Type B pancreatic cell (in vitro differentiated cells): ENCODE results near the gene PRKAR1A. TPM values are rescaled to one million over a fixed set of nuclear protein-coding genes. Genes with fewer than 3 reads are reported as not detected.

Experiments
- DNase-seq: peaks from one replicate; pipeline ENCODE4 v3.0.0; 2021; ENCODE audit warnings: mixed read lengths; ENCODE audit not compliant: unreplicated experiment; ENCODE audit errors: extremely low spot score
- H3K27ac Mint-ChIP-seq: 2 replicates; pipeline ENCODE4 v1.8.0; 2021; ENCODE audit warnings: mild to moderate bottlenecking, mixed read lengths
- H3K27me3 Mint-ChIP-seq: 2 replicates; pipeline ENCODE4 v1.8.0; 2021; ENCODE audit warnings: mixed read lengths
- H3K36me3 Mint-ChIP-seq: 2 replicates; pipeline ENCODE4 v1.8.0; 2021; ENCODE audit warnings: mixed read lengths
- H3K4me1 Mint-ChIP-seq: one replicate; pipeline ENCODE4 v1.8.0; 2021; ENCODE audit warnings: mixed read lengths; ENCODE audit not compliant: unreplicated experiment
- H3K4me3 Mint-ChIP-seq: 2 replicates; pipeline ENCODE4 v1.8.0; 2021; ENCODE audit warnings: mild to moderate bottlenecking, mixed read lengths
- H3K9me3 Mint-ChIP-seq: 2 replicates; pipeline ENCODE4 v1.8.0; 2021; ENCODE audit warnings: mixed read lengths
- CTCF ChIP-seq: fragments of 200-600 bp; sonication (generic); conservative IDR thresholded peaks from 2 replicates; pipeline ENCODE4 v1.5.0; 2021; ENCODE audit warnings: antibody characterized with exemption, mild to moderate bottlenecking
- total RNA-seq: library from RNA; stranded (reverse); gene quantifications from 2 replicates; pipeline ENCODE4 v1.2.1, GENCODE V29; 2021; ENCODE audit warnings: low replicate concordance

Gene PRKAR1A
- total RNA-seq, 1 donor from 2014 or later, result 263 TPM

GRCh38 chr17:68567035-68567434, 54.8 kb downstream of the PRKAR1A start:
- H3K9me3 Mint-ChIP-seq, result peaks cover 4% of the 10 kb centered on the region
- no peak overlapping the region for H3K4me3 Mint-ChIP-seq
- no peak overlapping the region for H3K27ac Mint-ChIP-seq
- H3K27me3 Mint-ChIP-seq, result no peaks in the 10 kb centered on the region
- no peak for DNase-seq
- no peaks in the 10 kb centered on the region for H3K4me1 Mint-ChIP-seq
- no peak for TF ChIP-seq CTCF
- H3K36me3 Mint-ChIP-seq, result no peaks in the 10 kb centered on the region

DNA sequence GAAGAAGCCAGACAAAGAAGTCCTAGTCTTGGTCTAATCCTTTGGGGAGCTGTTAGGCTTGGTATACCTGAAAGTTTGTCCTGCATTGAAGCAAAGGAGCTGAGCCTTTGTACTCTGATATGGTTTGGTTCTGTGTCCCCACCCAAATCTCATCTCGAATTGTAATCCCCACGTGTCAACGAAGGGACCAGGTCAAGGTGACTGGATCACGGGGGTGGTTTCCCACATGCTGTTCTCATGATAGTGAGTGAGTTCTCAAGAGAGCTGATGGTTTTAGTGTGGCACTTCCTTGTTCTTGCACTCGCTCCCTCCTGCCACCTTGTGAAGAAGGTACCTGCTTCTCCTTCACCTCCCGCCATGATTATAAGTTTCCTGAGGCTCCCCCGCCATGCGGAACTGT, 55.4 kb downstream of the PRKAR1A start:
- H3K27me3 Mint-ChIP-seq, result no peaks in the 10 kb centered on the region
- no peak for DNase-seq
- no peak for TF ChIP-seq CTCF
- peak overlapping the region; percentile 32 for H3K27ac Mint-ChIP-seq
- peaks cover 4% of the 10 kb centered on the region for H3K9me3 Mint-ChIP-seq
- no peak overlapping the region for H3K4me3 Mint-ChIP-seq
- H3K4me1 Mint-ChIP-seq, result no peaks in the 10 kb centered on the region
- no peaks in the 10 kb centered on the region for H3K36me3 Mint-ChIP-seq

DNA sequence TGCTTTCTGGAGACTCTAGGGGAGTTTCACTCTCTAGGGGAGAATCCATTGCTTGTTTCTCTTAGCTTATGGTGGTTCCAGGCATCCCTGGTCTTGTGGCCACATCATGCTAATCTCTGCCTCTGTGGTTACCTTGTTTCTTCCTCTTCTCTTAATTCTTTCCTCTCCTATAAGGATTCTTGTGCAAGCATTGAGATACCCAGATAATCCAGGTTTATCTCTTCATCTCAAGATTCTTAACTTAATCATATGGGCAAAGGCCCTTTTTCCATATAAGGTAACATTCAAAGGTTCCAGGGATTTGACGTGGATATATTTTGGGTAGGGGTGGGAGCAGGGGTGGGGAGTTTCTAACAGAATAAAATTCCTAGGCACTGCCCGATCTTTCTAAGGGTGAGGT, 56.4 kb downstream of the PRKAR1A start:
- Mint-ChIP-seq H3K27ac (no peak overlapping the region), H3K36me3 (no peaks in the 10 kb centered on the region), H3K4me1 (no peaks in the 10 kb centered on the region), H3K27me3 (no peaks in the 10 kb centered on the region), H3K4me3 (no peak overlapping the region), H3K9me3 (peaks cover 4% of the 10 kb centered on the region)
- no peak for TF ChIP-seq CTCF
- no peak for DNase-seq

DNA sequence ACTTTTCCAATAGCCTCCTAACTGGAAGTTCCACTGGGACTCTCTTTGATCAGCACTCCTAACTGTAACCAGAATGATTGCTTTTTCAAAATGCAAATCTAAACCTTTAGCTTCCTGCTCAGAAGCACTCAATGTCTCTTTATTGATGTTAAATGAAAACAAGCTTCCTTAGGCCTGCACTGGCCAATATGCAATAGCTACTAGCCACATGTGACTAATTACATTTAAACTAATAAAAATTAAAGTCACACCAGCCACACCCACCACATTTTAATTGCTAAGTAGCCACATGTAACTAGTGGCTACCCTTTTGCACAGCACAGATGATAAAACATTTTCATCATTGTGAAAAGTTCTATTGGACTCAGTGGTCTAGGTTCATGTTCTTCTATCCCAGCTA, 57.1 kb downstream of the PRKAR1A start:
- H3K9me3 Mint-ChIP-seq, result peaks cover 4% of the 10 kb centered on the region
- no peaks in the 10 kb centered on the region for H3K27me3 Mint-ChIP-seq
- no peak overlapping the region for H3K27ac Mint-ChIP-seq
- TF ChIP-seq CTCF, result no peak
- H3K4me1 Mint-ChIP-seq, result no peaks in the 10 kb centered on the region
- no peak for DNase-seq
- no peak overlapping the region for H3K4me3 Mint-ChIP-seq
- H3K36me3 Mint-ChIP-seq, result no peaks in the 10 kb centered on the region

- H3K4me3 Mint-ChIP-seq, result no peak overlapping the region
- no peaks in the 10 kb centered on the region for H3K27me3 Mint-ChIP-seq
- peaks cover 4% of the 10 kb centered on the region for H3K9me3 Mint-ChIP-seq
- TF ChIP-seq CTCF, result no peak
- no peak for DNase-seq
- H3K27ac Mint-ChIP-seq, result no peak overlapping the region
- H3K4me1 Mint-ChIP-seq, result no peaks in the 10 kb centered on the region
- no peaks in the 10 kb centered on the region for H3K36me3 Mint-ChIP-seq
These were observed 58.3 kb downstream of the PRKAR1A start for GRCh38 chr17:68570526-68570925.
